Right ventricle myocardium inferior (tissue), 1 donor: ENCODE data around the gene LOXHD1. TPM values are rescaled to one million over a fixed set of nuclear protein-coding genes. Genes with fewer than 3 reads are reported as not detected.
A peak's percentile ranks its signal among the peaks of the same experiment; 100 is the strongest.

Experiments used
- ATAC-seq: fragments of 200-7000 bp; cut with Tn5 transposase; one replicate; pipeline ENCODE4 v1.9.1; 2020; ENCODE audit warnings: mild to moderate bottlenecking, moderate library complexity
- DNase-seq: peaks from one replicate; pipeline ENCODE4 v3.0.0; 2021; ENCODE audit errors: missing footprints
- intact Hi-C: fragments of 100-400 bp; cut with DNase I; formaldehyde crosslinking; loops from one replicate; pipeline ENCODE4 v1.11.0; 2022
- long read RNA-seq: library from polyadenylated mRNA; unstranded; transcript quantifications from one replicate; pipeline ENCODE4 v2.0.0, GENCODE V29; 2021
- total RNA-seq: library from RNA; stranded (reverse); fragmentation: NEBNext Ultra II Directional; extraction: Animal tissue kit (Norgen Biotek cat#: 25700); gene quantifications from one replicate; pipeline ENCODE4 v1.2.1, GENCODE V29; 2021
- donor health status: DM: no; HTN: yes; CAD: no; lungs with severe emphysema.

LOXHD1 gene
- total RNA-seq = 0.35 TPM
- long read RNA-seq = 0 reads

GRCh38 chr18:46657115-46657955 is at the start of gene LOXHD1:
Gene LOXHD1, minus strand, starts transcription at chr18:46657220. Its CDS starts 187 bp downstream, at chr18:46657033.
- DNase-seq (no peak), ATAC-seq (no peak)
- intact Hi-C loops = loop anchor here (5.0 kb wide), 2 partner anchors 175 to 375 kb away; no protein-coding TSS in a partner anchor

GRCh38 chr18:46705521-46705920 is 48.5 kb upstream of the LOXHD1 start:
- no peak for ATAC-seq

DNA sequence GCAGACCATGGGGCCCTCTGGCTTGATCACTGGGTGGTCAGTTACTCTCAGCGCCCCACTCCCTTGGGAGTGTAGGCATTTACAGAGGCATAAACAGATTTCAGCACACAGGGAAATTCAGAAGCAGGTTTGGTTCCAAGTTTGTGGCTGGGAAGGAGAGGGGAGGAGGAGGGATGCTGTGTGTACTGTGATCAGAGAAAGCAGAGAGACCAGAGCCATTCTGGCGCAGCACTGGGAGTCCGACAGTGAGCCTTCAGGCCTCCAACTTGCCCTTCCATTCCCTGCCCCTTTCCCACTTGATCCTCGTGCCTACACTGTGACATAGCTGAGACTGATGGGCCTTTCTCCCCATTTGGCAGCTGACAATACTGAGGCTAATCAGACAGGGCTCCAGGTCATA is 47.8 kb upstream of the LOXHD1 start:
- intact Hi-C loops = no loop called here
- DNase-seq = no peak
- no peak for ATAC-seq

More at GRCh38 chr18:46705521-46705920, 48.5 kb upstream of the LOXHD1 start:
- DNase-seq = no peak
- intact Hi-C loops = no loop called here

GRCh38 chr18:46704189-46704588 is 47.2 kb upstream of the LOXHD1 start:
- DNase-seq (no peak), ATAC-seq (no peak)
- intact Hi-C loops = no loop called here

GRCh38 chr18:46702471-46702870 is 45.5 kb upstream of the LOXHD1 start:
- intact Hi-C loops = no loop called here
- ATAC-seq (no peak), DNase-seq (no peak)

- ATAC-seq (no peak), DNase-seq (no peak)
- intact Hi-C loops = no loop called here
Observed at GRCh38 chr18:46700066-46700824, 43.2 kb upstream of the LOXHD1 start.

- intact Hi-C loops = no loop called here
- ATAC-seq (no peak), DNase-seq (no peak)
Observed at GRCh38 chr18:46696702-46697101, 39.7 kb upstream of the LOXHD1 start.

DNA sequence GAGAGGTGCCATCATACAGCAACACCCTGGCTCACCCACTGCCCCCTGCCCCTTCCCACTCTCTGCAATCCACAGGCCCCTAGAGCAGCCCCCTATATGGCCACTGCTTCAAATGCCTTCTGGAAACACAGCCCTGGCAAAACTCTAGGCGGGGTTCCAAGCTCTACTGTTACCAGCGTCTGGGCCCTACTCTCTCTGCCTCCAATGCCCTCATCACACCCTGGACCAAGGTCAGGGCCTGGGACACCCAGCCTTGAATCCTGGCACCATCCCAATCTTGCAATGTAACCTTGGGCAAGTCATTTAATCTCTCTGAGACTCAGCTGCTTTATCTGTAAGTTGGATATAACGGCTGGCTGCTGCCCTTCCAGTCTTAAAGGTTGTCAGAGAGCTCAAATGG is 39.2 kb upstream of the LOXHD1 start:
- intact Hi-C loops = no loop called here

DNA sequence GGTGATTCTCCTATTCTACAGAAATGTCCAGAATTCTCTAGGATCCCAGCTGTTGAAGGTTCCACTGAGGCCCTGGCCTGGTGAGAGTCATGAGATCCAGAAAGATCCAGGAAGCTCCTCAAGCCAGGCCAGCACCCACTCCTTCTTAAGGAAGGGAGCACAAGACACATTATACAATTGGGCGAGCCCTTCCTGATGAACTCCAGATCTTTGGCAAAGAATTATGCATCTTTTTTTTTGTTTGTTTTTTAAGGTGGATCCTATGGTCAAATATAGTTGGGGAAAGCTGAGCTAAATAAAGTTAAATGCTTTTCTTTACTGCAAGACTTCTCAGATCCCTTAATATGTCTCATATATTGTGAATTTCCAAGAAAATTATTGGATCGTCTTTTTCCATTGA is 37.0 kb upstream of the LOXHD1 start:
- DNase-seq = no peak
- intact Hi-C loops = no loop called here
- no peak for ATAC-seq

More for the DNA sequence above, 39.2 kb upstream of the LOXHD1 start:
- DNase-seq = no peak
- ATAC-seq = no peak

- intact Hi-C loops = no loop called here
- no peak for DNase-seq
- ATAC-seq = peak; percentile 64
Observed at GRCh38 chr18:46688853-46689525, 32.0 kb upstream of the LOXHD1 start.

DNA sequence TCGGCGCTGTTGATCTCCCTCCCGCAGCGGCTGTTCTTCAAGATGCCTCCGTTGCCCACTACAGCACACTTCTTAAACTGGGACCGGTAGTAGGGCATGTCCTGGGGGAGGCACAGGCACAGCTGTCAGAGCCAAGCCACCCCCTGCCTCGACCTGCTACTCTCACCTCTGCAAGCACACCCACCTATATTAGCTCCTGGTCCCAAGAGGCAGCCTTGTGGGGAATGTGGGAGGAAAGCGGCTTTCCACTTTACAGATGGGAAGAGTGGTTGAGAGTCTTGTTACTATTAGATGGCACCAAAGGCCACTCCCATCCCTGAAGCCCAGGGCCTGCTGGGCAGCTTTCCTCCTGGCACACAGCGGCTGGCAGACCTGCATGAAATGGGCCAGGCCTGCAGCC is 29.2 kb upstream of the LOXHD1 start:
- DNase-seq (no peak), ATAC-seq (no peak)
- intact Hi-C loops = no loop called here

- intact Hi-C loops = no loop called here
- no peak for ATAC-seq
- DNase-seq = peak; percentile 5
Observed at GRCh38 chr18:46683252-46683651, 26.2 kb upstream of the LOXHD1 start.

DNA sequence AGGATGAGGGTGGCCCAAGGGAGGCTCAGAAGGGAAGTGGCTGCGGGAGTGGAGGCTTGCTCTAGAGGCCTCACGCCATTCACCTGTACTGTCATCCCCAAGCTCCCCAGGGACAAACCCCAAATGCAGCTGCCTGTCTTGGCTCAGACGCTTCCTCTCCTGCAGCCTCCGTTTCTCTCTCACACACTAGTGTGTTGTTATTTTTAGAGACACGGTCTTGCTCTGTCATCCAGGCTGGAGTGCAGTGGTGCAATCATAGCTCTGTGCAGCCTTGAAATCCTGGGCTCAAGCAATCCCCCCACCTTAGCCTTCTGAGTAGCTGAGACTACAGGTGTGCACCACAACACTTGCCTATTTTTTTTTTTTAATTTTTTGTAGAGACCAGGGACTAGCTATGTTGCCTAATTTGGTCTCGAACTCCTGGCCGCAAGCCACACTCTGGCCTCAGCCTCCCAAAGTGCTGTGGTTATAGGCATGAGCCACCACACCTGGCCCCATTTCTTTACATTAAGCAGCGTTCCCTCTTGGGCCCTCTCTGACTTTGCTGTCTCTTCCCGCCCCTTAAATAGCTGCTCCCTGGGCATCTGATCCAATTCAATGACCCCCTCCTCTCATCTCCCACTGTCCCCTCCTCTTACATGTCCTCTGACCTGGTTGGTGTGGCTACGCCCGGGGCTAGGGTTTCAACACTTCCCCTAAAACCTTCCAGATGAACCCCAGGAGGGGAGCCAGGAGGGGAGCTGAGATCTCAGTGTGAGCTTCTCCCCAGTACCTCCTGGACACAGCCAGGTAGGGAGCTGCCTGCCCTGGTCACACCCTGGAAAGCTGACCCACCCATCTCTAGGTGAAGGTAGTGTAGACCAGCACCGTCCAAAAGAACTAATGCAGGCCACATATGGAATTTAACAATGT is 24.0 kb upstream of the LOXHD1 start:
- ATAC-seq (peak; percentile 23), DNase-seq (peak; percentile 18)
- intact Hi-C loops = no loop called here

DNA sequence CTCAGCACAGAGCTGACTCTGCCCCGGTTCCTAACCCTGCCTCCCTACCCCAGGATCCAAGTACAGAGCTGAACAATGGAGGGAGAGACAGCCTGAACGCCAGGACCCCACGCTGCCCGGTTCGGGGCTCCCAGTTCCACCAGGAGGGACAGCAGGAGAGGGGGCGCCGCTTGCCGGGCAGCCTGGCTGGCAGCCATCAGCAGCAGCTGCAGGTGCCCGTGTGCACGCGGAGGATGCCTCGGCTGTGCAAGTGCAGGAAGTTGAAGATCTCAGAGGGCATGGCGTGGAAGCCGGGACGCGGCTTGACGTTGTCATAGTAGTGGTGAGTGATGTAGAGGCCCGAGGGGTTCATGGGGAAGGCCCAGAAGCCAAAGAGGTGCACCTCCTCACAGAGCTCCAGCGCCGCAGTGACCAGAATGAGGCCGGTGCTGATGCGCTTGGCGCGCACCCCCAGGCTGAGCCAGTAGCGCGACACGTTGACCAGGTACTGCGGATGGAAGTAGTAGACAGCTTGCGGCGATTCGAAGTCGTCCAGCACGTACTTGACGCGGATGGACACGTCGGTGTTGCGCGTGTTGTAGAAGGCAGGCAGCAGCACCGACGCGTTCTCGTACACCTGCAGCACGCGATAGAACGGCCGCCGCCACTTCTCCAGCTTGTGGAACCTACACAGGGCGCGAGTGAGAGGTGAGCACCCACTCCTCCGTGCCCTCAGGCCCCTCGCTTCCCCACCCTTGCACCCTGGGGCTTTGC is 23.0 kb upstream of the LOXHD1 start:
- ATAC-seq = no peak
- intact Hi-C loops = no loop called here
- DNase-seq = peak; percentile 54

GRCh38 chr18:46678785-46679399 is 21.9 kb upstream of the LOXHD1 start:
- DNase-seq (peak; percentile 9), ATAC-seq (no peak)
- intact Hi-C loops = no loop called here

GRCh38 chr18:46678041-46678440 is 21.0 kb upstream of the LOXHD1 start:
- intact Hi-C loops = no loop called here
- ATAC-seq (no peak), DNase-seq (no peak)

DNA sequence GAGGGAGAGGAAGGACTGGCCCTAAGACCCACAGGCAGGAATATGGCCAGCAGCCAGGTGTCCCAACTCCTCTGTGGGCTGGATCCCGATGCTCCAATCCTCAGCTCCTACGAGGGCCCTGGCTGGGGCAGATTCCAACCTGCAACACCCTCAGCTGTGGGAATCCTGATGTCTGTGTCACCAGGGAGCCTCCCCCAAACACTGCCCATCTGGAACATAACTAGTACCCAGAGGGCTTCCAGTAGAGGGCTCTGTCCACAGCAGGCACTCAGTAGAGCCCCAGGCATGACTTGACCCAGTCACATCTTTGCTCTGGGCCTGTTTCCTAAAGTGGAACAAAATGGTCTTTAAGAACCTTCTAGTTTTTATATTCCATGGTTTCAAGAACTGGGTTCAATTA is 20.6 kb upstream of the LOXHD1 start:
- DNase-seq = peak; percentile 9
- intact Hi-C loops = no loop called here
- no peak for ATAC-seq
